Upper lobe of left lung (tissue), 6 donors: ENCODE measurements around the gene ERMARD. TPM values are rescaled to one million over a fixed set of nuclear protein-coding genes. Genes with fewer than 3 reads are reported as not detected.

ENCODE experiments used
- ATAC-seq, 2 donors: fragments of 200-7000 bp; cut with Tn5 transposase; one replicate each; pipeline ENCODE4 v1.9.1; 2022; ENCODE audit warnings: mild to moderate bottlenecking in 2 of 2, moderate library complexity in 2 of 2; ENCODE audit not compliant: low FRiP score in 2 of 2
- DNase-seq, 2 donors: peaks; one replicate each; pipeline ENCODE4 v3.0.0-alpha.2; 2019 to 2020
- H3K27ac ChIP-seq, 4 donors: fragments of 200-600 bp; sonication (generic); one replicate each; pipeline ENCODE4 v1.5.1; 2016 to 2019
- H3K27me3 ChIP-seq, 4 donors: fragments of 200-600 bp; sonication (generic); one replicate each; pipeline ENCODE4 v1.5.1; 2017 to 2019
- H3K36me3 ChIP-seq, 4 donors: fragments of 200-600 bp; sonication (generic); one replicate each; pipeline ENCODE4 v1.5.1; 2016 to 2019
- H3K4me1 ChIP-seq, 4 donors: fragments of 200-600 bp; sonication (generic); one replicate each; pipeline ENCODE4 v1.5.1; 2018 to 2019
- H3K4me3 ChIP-seq, 4 donors: fragments of 200-600 bp; sonication (generic); one replicate each; pipeline ENCODE4 v1.5.1; 2017 to 2019; ENCODE audit warnings: mild to moderate bottlenecking in 2 of 4, moderate library complexity in 1 of 4
- H3K9me3 ChIP-seq, 4 donors: fragments of 200-600 bp; sonication (generic); one replicate each; pipeline ENCODE4 v1.5.1; 2018 to 2019
- EP300 ChIP-seq, 4 donors: sonication (generic); formaldehyde crosslinking; IDR thresholded peaks; one replicate each; pipeline ENCODE4 v1.5.1; 2017; ENCODE audit warnings: antibody characterized with exemption in 4 of 4, control low read depth in 2 of 4
- POLR2A ChIP-seq, 4 donors: fragments of 450-650 bp; IDR thresholded peaks; one replicate each; pipeline ENCODE4 v1.5.1; 2016 to 2017; ENCODE audit warnings: antibody characterized with exemption in 4 of 4, mild to moderate bottlenecking in 2 of 4
- POLR2AphosphoS5 ChIP-seq, 2 donors: sonication (generic); formaldehyde crosslinking; IDR thresholded peaks; one replicate each; pipeline ENCODE4 v1.5.1; 2017; ENCODE audit warnings: antibody characterized with exemption in 2 of 2
- WGBS, 2 donors: methylation state at CpG; one replicate each; pipeline ENCODE4 v1.1.5; 2017 to 2018; 5-methylcytosine and 5-hydroxymethylcytosine counted together
- total RNA-seq, 6 donors: library from RNA; depleted of rRNA in 4 of 6; stranded (reverse); fragments of >200 nt in 4 of 6; gene quantifications; one replicate each; pipeline versions ENCODE4 v1.1.0 to v1.2.1, GENCODE V29; 2016 to 2021
- TF ChIP-seq, protein P1 (sequence below), 6 experiments: fragments of 450-650 bp in 4 of 6; fragments of 200-600 bp in 2 of 6; sonication (generic) in 2 of 6; IDR thresholded peaks; one replicate each; pipeline ENCODE4 v1.5.1; 2016 to 2019; ENCODE audit warnings: antibody characterized with exemption in 6 of 6
- donor health status: DM: no; HTN: no; CAD: no; lungs with moderate emphysema.
- donor health status: DM: no; HTN: yes; CAD: no; lungs with severe emphysema.

ERMARD gene
- total RNA-seq, 6 donors from 2014 or later = 12.6 to 51.3 (median 18.5) TPM

DNA sequence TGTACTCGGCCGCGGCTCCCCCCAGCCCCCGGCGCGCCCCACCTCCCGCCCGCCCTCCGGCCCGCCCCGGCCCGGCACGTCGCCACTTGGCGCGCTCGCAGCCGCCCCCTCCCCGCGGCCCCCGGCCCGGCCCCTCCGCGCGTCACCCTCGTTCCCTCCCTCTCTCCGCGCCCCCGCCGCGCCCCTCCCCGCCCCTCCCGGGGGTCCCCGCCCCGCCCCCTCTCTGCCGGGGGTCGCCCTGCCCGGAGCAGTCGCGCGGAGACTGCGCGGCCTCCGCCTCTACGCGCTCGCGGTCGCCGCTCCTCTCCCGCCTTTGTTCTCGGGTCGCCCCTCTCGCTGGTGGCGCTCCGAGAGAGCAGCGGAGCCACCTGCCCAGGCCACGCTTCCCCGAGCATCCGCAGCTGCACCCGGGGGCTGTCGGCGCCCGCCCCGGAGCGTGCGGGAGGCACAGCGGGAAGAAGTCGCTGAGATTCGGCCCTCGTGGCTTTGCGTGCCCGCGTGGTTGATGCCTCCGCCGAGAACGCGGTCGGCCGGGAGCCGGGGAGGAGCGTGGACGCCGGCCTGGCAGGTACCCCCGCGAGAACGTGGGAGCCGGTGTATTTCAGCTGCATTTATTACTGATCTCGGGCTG, 26.8 kb upstream of the ERMARD start, which contains the start of gene PHF10:
TSS of gene PHF10 (minus strand) at position 7 of the 631 bp plus-strand sequence. CDS start 569 bp downstream, outside the sequence.
- Histone ChIP-seq H3K9me3 (no peaks in the 10 kb centered on the region), H3K4me3 (peak within 1 kb of the TSS; percentile 55 to 93 (median 85)), H3K4me1 (peaks cover 11 to 35% (median 18%) of the 10 kb centered on the region in 4 donors), H3K27me3 (no peaks in the 10 kb centered on the region), H3K27ac (peak within 1 kb of the TSS; percentile 91 to 97 (median 92)), H3K36me3 (no peaks in the 10 kb centered on the region)
- ATAC-seq = peak; percentile 46 to 68
- WGBS, 2 donors = 1% methylated on average over 41 of the region's 89 CpGs; no CpG with 5 or more reads in 1 of the 2 donors
- TF ChIP-seq POLR2AphosphoS5 (IDR thresholded peaks at IDR 0.05) = no peak
- TF ChIP-seq EP300 (IDR thresholded peaks at IDR 0.05) = no peak
- TF ChIP-seq, protein P1, sequence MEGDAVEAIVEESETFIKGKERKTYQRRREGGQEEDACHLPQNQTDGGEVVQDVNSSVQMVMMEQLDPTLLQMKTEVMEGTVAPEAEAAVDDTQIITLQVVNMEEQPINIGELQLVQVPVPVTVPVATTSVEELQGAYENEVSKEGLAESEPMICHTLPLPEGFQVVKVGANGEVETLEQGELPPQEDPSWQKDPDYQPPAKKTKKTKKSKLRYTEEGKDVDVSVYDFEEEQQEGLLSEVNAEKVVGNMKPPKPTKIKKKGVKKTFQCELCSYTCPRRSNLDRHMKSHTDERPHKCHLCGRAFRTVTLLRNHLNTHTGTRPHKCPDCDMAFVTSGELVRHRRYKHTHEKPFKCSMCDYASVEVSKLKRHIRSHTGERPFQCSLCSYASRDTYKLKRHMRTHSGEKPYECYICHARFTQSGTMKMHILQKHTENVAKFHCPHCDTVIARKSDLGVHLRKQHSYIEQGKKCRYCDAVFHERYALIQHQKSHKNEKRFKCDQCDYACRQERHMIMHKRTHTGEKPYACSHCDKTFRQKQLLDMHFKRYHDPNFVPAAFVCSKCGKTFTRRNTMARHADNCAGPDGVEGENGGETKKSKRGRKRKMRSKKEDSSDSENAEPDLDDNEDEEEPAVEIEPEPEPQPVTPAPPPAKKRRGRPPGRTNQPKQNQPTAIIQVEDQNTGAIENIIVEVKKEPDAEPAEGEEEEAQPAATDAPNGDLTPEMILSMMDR (IDR thresholded peaks at IDR 0.05) = no peak
- peak in 1 of 4 donors; percentile 74 for TF ChIP-seq POLR2A (IDR thresholded peaks at IDR 0.05)
- DNase-seq = peak; percentile 49 to 93

DNA sequence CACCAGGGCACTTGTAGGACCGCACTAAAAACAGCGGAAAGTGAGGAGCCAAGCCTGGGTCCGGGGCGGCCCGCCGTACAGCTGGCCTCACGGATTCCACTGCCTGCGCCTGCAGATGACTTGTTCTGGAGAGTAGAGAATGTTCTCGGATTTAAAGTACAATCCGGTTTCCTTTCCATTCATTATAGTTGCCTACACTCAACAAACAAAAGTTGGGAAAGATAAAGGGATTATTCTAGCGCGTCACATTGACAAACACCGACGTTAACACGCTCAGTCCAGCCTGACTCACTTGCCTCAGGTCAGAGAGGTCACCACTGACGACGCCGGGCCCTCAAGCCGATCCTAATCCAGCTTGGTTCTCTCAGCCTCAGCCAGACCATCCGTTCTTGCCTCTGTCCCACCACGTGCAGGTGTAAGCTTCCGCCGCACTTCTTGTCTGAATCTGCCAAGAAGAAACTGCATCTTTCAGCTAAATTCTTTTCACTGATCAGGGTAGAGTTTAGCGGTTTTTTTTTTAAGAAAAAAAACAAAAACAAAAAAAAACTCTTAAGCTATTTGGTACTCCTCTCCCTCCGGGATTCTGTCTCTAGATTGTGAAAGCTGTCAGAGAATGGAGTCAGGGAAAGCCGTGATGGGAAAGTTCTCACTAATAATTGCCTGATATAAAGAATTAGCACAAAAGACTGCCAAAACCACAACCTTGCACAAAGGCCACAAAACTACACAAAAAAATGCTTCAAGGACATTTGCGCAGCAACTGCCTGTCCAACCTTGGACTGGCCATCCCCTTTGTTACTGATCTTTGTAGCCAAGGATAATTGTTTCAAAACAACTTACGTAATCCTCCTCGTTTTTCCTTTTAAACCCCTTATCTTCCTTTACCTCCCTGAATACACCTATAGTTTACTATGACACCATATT, 26.0 kb upstream of the ERMARD start:
- peak in 1 of 4 donors; percentile 15 for TF ChIP-seq EP300 (IDR thresholded peaks at IDR 0.05)
- TF ChIP-seq POLR2AphosphoS5 (IDR thresholded peaks at IDR 0.05) = peak; percentile 24 to 56
- TF ChIP-seq, protein P1 (IDR thresholded peaks at IDR 0.05) = no peak
- peak in 2 of 4 donors; percentile 5 to 33 for TF ChIP-seq POLR2A (IDR thresholded peaks at IDR 0.05)
- Histone ChIP-seq H3K4me1 (peaks cover 11 to 35% (median 18%) of the 10 kb centered on the region in 4 donors), H3K27me3 (no peaks in the 10 kb centered on the region), H3K9me3 (no peaks in the 10 kb centered on the region), H3K27ac (peak overlapping the region; percentile 85 to 97 (median 92)), H3K36me3 (no peaks in the 10 kb centered on the region), H3K4me3 (peak overlapping the region; percentile 46 to 93 (median 85))
- peak; percentile 71 to 74 for ATAC-seq
- DNase-seq = peak in 1 of 2 donors; percentile 72
- 26 to 27% methylated on average over 28 to 29 of the region's 29 CpGs for WGBS, 2 donors

DNA sequence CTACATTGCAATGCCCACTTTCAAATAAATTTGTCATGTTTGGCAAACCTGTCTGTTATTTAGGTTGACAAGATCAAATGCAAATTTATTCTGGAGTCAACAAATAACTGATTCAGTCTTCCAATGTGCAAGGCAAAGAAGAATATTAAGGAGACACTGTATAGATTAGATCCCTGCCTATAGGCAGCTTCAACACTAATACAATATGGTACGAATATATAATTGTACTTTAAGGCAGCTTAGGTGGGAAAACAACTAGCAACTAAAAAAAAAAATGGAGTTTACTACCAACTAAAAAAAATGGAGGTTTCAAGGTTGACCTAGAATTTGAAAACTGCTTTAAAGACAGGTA, 25.4 kb upstream of the ERMARD start:
- Histone ChIP-seq H3K36me3 (no peaks in the 10 kb centered on the region), H3K9me3 (no peaks in the 10 kb centered on the region), H3K27ac (peak overlapping the region in 2 of 4 donors; percentile 91 to 93), H3K4me1 (peaks cover 11 to 33% (median 18%) of the 10 kb centered on the region in 4 donors), H3K27me3 (no peaks in the 10 kb centered on the region), H3K4me3 (no peak overlapping the region)
- WGBS, 2 donors = 87 to 100% methylated on average over 1 of the region's 1 CpG
- ATAC-seq = no peak
- DNase-seq = no peak
- TF ChIP-seq EP300 (IDR thresholded peaks at IDR 0.05) = no peak
- TF ChIP-seq POLR2AphosphoS5 (IDR thresholded peaks at IDR 0.05) = no peak
- TF ChIP-seq POLR2A (IDR thresholded peaks at IDR 0.05) = no peak
- TF ChIP-seq, protein P1 (IDR thresholded peaks at IDR 0.05) = no peak

DNA sequence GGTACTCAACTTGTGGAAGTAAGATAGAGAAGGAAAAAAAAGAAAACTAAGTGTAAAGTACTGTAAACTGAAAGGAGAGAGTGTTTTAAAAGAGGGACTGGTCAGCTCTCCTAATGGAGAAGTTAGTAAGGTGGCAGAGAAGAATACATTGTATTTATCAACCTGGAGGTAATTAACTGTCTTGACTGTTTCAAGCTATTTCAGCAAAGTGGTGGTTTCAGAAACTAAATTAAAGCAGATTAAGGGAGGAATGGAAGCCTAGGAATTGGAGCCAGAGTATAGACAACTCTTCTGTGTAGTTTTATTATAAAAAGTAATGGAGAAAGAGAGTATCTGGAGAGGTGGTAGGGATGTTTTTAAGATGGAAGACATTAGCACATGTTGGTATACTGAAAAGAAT, 24.5 kb upstream of the ERMARD start:
- H3K4me3 ChIP-seq = no peak overlapping the region
- ATAC-seq (no peak), DNase-seq (no peak)
- no peaks in the 10 kb centered on the region for H3K9me3 ChIP-seq
- no peaks in the 10 kb centered on the region for H3K36me3 ChIP-seq
- TF ChIP-seq POLR2AphosphoS5 (IDR thresholded peaks at IDR 0.05) (no peak), EP300 (IDR thresholded peaks at IDR 0.05) (no peak), POLR2A (IDR thresholded peaks at IDR 0.05) (no peak)
- TF ChIP-seq, protein P1 (IDR thresholded peaks at IDR 0.05) = no peak
- no peaks in the 10 kb centered on the region for H3K27me3 ChIP-seq
- H3K4me1 ChIP-seq = peaks cover 8 to 24% (median 14%) of the 10 kb centered on the region in 4 donors
- H3K27ac ChIP-seq = no peak overlapping the region
